PC-9 (cell line): ENCODE results near the gene ADGRA1.

Source experiments
- EZH2 ChIP-seq: fragments of 200-600 bp; sonication (generic); IDR thresholded peaks from 2 replicates; pipeline ENCODE4 v1.8.0; 2017; ENCODE audit warnings: antibody characterized with exemption, low read depth
- TF ChIP-seq, protein P1 (sequence below): fragments of 200-600 bp; sonication (generic); conservative IDR thresholded peaks from 2 replicates; pipeline ENCODE4 v1.6.1; 2017; ENCODE audit warnings: mixed run types, antibody characterized with exemption, mild to moderate bottlenecking, moderate library complexity

DNA sequence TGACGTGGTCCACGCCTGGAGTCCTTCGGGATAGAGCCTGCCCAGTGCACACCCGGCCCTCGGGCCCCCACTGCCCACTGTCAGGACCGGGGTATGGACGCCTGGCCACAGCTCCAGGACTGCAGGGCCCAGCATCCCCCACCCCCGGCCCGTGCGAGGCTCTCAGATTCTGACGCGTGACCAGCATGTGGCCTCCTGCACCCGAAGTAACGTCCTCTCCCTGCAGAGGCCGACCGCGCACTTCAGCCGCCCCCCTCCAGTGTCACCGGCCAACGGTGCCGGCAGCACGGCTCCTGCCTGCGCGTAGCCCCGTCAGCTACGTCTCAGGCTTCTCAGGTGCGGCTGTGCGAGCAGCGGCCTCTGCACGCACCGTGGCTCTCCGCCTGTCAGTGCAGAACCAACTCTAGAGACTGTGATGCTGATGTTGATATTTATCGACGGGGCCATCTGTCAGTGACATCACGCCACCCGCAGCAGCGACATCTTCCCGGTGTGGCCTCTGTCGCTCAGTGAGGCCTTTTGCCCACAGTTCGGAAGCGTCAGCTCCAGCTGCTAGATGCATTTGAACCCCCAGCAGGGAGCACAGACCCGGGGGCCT, 40.1 kb upstream of the ADGRA1 start:
- TF ChIP-seq, protein P1, sequence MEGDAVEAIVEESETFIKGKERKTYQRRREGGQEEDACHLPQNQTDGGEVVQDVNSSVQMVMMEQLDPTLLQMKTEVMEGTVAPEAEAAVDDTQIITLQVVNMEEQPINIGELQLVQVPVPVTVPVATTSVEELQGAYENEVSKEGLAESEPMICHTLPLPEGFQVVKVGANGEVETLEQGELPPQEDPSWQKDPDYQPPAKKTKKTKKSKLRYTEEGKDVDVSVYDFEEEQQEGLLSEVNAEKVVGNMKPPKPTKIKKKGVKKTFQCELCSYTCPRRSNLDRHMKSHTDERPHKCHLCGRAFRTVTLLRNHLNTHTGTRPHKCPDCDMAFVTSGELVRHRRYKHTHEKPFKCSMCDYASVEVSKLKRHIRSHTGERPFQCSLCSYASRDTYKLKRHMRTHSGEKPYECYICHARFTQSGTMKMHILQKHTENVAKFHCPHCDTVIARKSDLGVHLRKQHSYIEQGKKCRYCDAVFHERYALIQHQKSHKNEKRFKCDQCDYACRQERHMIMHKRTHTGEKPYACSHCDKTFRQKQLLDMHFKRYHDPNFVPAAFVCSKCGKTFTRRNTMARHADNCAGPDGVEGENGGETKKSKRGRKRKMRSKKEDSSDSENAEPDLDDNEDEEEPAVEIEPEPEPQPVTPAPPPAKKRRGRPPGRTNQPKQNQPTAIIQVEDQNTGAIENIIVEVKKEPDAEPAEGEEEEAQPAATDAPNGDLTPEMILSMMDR, result no peak
- no peak for TF ChIP-seq EZH2
